HG02852 (cell line): ENCODE results near the gene MDM1.

Experiments
- ATAC-seq: cut with Tn5 transposase; IDR thresholded peaks from one replicate; pipeline ENCODE4 v1.9.1; 2021; ENCODE audit warnings: mild to moderate bottlenecking, moderate library complexity; ENCODE audit not compliant: unreplicated experiment

The MDM1 gene

GRCh38 chr12:68245180-68246021 is 86.8 kb downstream of the MDM1 start:
- ATAC-seq, result no peak
